ENCODE data around the gene SCGB1C1. TPM values are rescaled to one million over a fixed set of nuclear protein-coding genes. Genes with fewer than 3 reads are reported as not detected.
A peak's percentile ranks its signal among the peaks of the same experiment; 100 is the strongest.

SCGB1C1 gene
- total and polyA plus RNA-seq, 10 of the 15 experiments (the other 5 are each of a cell fraction or from before 2014, with no cell fraction given), result not detected

GRCh38 chr11:236774-237767 lies 44.2 kb downstream of the SCGB1C1 start, which contains the start of gene PSMD13 (continued):
- TF ChIP-seq CHD1 (IDR thresholded peaks at IDR 0.05; ENCODE audit: low read depth, low read length) (no peak), BACH1 (IDR thresholded peaks at IDR 0.05; ENCODE audit: borderline replicate concordance) (0 out of 2 replicates have a peak, but pooled peaks have one; percentile 13), JUNB (IDR thresholded peaks at IDR 0.05) (no peak), E4F1 (IDR thresholded peaks at IDR 0.05; ENCODE audit: borderline replicate concordance, partially characterized antibody) (peak; percentile 91), MXI1 (IDR thresholded peaks at IDR 0.05; ENCODE audit: low read depth, low read length) (peak; percentile 93), PAX8 (IDR thresholded peaks at IDR 0.05) (no peak), EGR1 (IDR thresholded peaks at IDR 0.05; ENCODE audit: borderline replicate concordance in 1 of 2, low read depth in 2 of 2, low read length in 2 of 2) (peak in 1 of 2 experiments; percentile 88; a peak in 2 of 3 replicates), GABPA (IDR thresholded peaks at IDR 0.05; ENCODE audit: low read depth) (peak; percentile 87), FOS (IDR thresholded peaks at IDR 0.05; ENCODE audit: borderline replicate concordance, extremely low read depth, insufficient read length) (no peak), BMI1 (IDR thresholded peaks at IDR 0.05; ENCODE audit: borderline replicate concordance) (no peak; the same call in 1 of the 2 replicates), SUZ12 (IDR thresholded peaks at IDR 0.05; ENCODE audit: unreplicated experiment) (no peak), CBFB (IDR thresholded peaks at IDR 0.05; ENCODE audit: low read depth) (no peak), SIX5 (IDR thresholded peaks at IDR 0.05; ENCODE audit: low read depth, low read length, severe bottlenecking) (peak; percentile 50), MEF2B (IDR thresholded peaks at IDR 0.05; ENCODE audit: partially characterized antibody, poor library complexity, severe bottlenecking) (no peak), POLR2AphosphoS2 (IDR thresholded peaks at IDR 0.05; ENCODE audit: low read depth, low read length) (peak; percentile 67; the same call in 1 of the 2 replicates), ZNF274 (IDR thresholded peaks at IDR 0.05; ENCODE audit: insufficient read depth, insufficient read length) (no peak), IKZF2 (IDR thresholded peaks at IDR 0.05) (no peak), POLR2AphosphoS5 (IDR thresholded peaks at IDR 0.05; ENCODE audit: low read length) (peak; percentile 87), CREB1 (IDR thresholded peaks at IDR 0.05; ENCODE audit: low read depth) (no peak), CHD2 (IDR thresholded peaks at IDR 0.05; ENCODE audit: borderline replicate concordance, low read depth, low read length) (no peak), BHLHE40 (IDR thresholded peaks at IDR 0.05; ENCODE audit: borderline replicate concordance in 1 of 2, low read depth in 2 of 2, low read length in 1 of 2) (peak in 1 of 2 experiments; percentile 32; a peak in 1 of 4 replicates), RB1 (IDR thresholded peaks at IDR 0.05; ENCODE audit: borderline replicate concordance) (peak; percentile 96), POU2F2 (IDR thresholded peaks at IDR 0.05; ENCODE audit: borderline replicate concordance, low read depth, low read length) (peak; percentile 34; the same call in 1 of the 3 replicates), POLR2A (IDR thresholded peaks at IDR 0.05; ENCODE audit: low read depth, low read length) (peak; percentile 81)
- TF ChIP-seq, protein P1, sequence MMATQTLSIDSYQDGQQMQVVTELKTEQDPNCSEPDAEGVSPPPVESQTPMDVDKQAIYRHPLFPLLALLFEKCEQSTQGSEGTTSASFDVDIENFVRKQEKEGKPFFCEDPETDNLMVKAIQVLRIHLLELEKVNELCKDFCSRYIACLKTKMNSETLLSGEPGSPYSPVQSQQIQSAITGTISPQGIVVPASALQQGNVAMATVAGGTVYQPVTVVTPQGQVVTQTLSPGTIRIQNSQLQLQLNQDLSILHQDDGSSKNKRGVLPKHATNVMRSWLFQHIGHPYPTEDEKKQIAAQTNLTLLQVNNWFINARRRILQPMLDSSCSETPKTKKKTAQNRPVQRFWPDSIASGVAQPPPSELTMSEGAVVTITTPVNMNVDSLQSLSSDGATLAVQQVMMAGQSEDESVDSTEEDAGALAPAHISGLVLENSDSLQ (IDR thresholded peaks at IDR 0.05), result peak; percentile 72
- TF ChIP-seq, protein P2, sequence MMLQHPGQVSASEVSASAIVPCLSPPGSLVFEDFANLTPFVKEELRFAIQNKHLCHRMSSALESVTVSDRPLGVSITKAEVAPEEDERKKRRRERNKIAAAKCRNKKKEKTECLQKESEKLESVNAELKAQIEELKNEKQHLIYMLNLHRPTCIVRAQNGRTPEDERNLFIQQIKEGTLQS (IDR thresholded peaks at IDR 0.05; ENCODE audit: borderline replicate concordance, extremely low read depth, low read depth, low read length), result no peak
- TF ChIP-seq, protein P3, sequence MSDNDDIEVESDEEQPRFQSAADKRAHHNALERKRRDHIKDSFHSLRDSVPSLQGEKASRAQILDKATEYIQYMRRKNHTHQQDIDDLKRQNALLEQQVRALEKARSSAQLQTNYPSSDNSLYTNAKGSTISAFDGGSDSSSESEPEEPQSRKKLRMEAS (IDR thresholded peaks at IDR 0.05; ENCODE audit: low read depth, low read length), result no peak
